Natural killer cell (primary cell): ENCODE results near the gene CCDC174. TPM values are rescaled to one million over a fixed set of nuclear protein-coding genes. Genes with fewer than 3 reads are reported as not detected.

Experiments used
- ATAC-seq, 3 donors: fragments of 150-1000 bp in 2 of 3; fragments of 200-7000 bp in 1 of 3; cut with Tn5 transposase; 1 replicate in 1 of 3; 2 replicates in 2 of 3; pipeline ENCODE4 v1.10.0; 2021; ENCODE audit warnings: mild to moderate bottlenecking in 2 of 3, moderate library complexity in 2 of 3
- DNase-seq, 2 donors: peaks; one replicate each; pipeline versions ENCODE4 v3.0.0 to v3.0.0-alpha.2; 2013 to 2021; ENCODE audit warnings: mixed read lengths in 1 of 2
- H3K27ac ChIP-seq: one replicate; pipeline ENCODE4 v1.5.1; 2013; ENCODE audit warnings: mild to moderate bottlenecking, low read length
- H3K27me3 ChIP-seq: one replicate; pipeline ENCODE4 v1.6.1; 2013; ENCODE audit warnings: low read length; ENCODE audit not compliant: control insufficient read depth, insufficient read depth
- H3K36me3 ChIP-seq: one replicate; pipeline ENCODE4 v1.6.1; 2013; ENCODE audit warnings: low read length; ENCODE audit not compliant: control insufficient read depth, insufficient read depth
- H3K4me1 ChIP-seq: one replicate; pipeline ENCODE4 v1.6.1; 2013; ENCODE audit warnings: low read length; ENCODE audit not compliant: control insufficient read depth, insufficient read depth
- H3K4me3 ChIP-seq: one replicate; pipeline ENCODE4 v1.5.1; 2013; ENCODE audit warnings: low read length
- H3K9me3 ChIP-seq: one replicate; pipeline ENCODE4 v1.6.1; 2013; ENCODE audit warnings: low read length; ENCODE audit not compliant: control insufficient read depth, insufficient read depth
- H3K27ac Mint-ChIP-seq, 2 donors: one replicate each; pipeline ENCODE4 v1.8.0; 2022; ENCODE audit warnings: mild to moderate bottlenecking in 2 of 2, mixed read lengths in 2 of 2, moderate library complexity in 1 of 2
- H3K27me3 Mint-ChIP-seq, 2 donors: one replicate each; pipeline ENCODE4 v1.8.0; 2022; ENCODE audit warnings: low read depth in 2 of 2, mixed read lengths in 2 of 2
- H3K36me3 Mint-ChIP-seq: one replicate; pipeline ENCODE4 v1.8.0; 2022; ENCODE audit warnings: mixed read lengths
- H3K4me1 Mint-ChIP-seq, 2 donors: one replicate each; pipeline ENCODE4 v1.8.0; 2022; ENCODE audit warnings: mixed read lengths in 2 of 2
- H3K4me3 Mint-ChIP-seq: one replicate; pipeline ENCODE4 v1.8.0; 2022; ENCODE audit warnings: mild to moderate bottlenecking, moderate library complexity, mixed read lengths
- H3K9me3 Mint-ChIP-seq, 2 donors: one replicate each; pipeline ENCODE4 v1.8.0; 2022; ENCODE audit warnings: mixed read lengths in 2 of 2
- WGBS: methylation state at CpG from one replicate; pipeline ENCODE4 v1.1.7; 2013; ENCODE audit warnings: missing lambda C conversion rate; ENCODE audit not compliant: insufficient coverage; 5-methylcytosine and 5-hydroxymethylcytosine counted together
- intact Hi-C: fragments of 100-400 bp; cut with micrococcal nuclease; formaldehyde crosslinking; loops from one replicate; pipeline ENCODE4 v1.14.2; 2022
- total RNA-seq, 4 donors: library from RNA; stranded (reverse); fragments of 120-200 nt in 1 of 4; gene quantifications; one replicate each; pipeline versions ENCODE4 v1.2.3 to v1.2.4, GENCODE V29; 2013 to 2022
- TF ChIP-seq, protein P1 (sequence below): fragments of 200-600 bp; IDR thresholded peaks from one replicate; pipeline ENCODE4 v1.8.0; 2022; ENCODE audit warnings: antibody characterized with exemption

The CCDC174 gene
- total RNA-seq, 3 donors from 2014 or later (not counting 1 experiment from before 2014, with no cell fraction given): 29.7 to 41.2 (median 31.9) TPM

DNA sequence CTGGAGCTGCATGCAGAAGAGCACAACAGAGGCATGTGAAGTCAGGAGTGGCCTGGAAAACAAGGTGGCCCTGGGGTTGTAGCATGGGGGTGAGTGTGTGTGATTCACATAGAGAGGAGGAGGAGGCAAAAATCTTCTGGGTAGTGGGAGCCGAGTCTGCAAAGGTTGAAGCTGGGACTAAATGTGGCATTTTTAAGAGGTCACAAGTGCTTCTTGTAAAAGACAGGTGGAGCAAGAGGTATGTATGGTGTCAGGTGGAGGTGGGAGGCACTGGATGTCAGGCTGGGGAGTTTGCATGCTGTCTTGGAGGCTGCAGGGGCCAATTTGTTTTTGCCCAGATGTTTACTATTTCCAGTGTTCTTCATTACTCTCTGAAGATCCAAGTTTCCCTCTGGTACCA, 65.7 kb downstream of the CCDC174 start:
- intact Hi-C loops: no loop called here
- no peak for ATAC-seq
- H3K9me3 ChIP-seq: peaks cover 4% of the 10 kb centered on the region
- TF ChIP-seq, protein P1, sequence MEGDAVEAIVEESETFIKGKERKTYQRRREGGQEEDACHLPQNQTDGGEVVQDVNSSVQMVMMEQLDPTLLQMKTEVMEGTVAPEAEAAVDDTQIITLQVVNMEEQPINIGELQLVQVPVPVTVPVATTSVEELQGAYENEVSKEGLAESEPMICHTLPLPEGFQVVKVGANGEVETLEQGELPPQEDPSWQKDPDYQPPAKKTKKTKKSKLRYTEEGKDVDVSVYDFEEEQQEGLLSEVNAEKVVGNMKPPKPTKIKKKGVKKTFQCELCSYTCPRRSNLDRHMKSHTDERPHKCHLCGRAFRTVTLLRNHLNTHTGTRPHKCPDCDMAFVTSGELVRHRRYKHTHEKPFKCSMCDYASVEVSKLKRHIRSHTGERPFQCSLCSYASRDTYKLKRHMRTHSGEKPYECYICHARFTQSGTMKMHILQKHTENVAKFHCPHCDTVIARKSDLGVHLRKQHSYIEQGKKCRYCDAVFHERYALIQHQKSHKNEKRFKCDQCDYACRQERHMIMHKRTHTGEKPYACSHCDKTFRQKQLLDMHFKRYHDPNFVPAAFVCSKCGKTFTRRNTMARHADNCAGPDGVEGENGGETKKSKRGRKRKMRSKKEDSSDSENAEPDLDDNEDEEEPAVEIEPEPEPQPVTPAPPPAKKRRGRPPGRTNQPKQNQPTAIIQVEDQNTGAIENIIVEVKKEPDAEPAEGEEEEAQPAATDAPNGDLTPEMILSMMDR: no peak
- H3K27ac ChIP-seq: no peak overlapping the region
- H3K9me3 Mint-ChIP-seq: peaks cover 4% of the 10 kb centered on the region in 2 donors
- 74% methylated on average over 1 of the region's 1 CpG for WGBS
- H3K36me3 Mint-ChIP-seq: peaks cover 10% of the 10 kb centered on the region
- H3K27ac Mint-ChIP-seq: no peak overlapping the region
- no peaks in the 10 kb centered on the region for H3K4me1 ChIP-seq
- no peaks in the 10 kb centered on the region for H3K36me3 ChIP-seq
- H3K4me3 ChIP-seq: no peak overlapping the region
- H3K4me3 Mint-ChIP-seq: no peak overlapping the region
- H3K4me1 Mint-ChIP-seq: no peaks in the 10 kb centered on the region
- peaks cover 0 to 16% of the 10 kb centered on the region in 2 donors for H3K27me3 Mint-ChIP-seq
- DNase-seq: no peak
- H3K27me3 ChIP-seq: no peaks in the 10 kb centered on the region

DNA sequence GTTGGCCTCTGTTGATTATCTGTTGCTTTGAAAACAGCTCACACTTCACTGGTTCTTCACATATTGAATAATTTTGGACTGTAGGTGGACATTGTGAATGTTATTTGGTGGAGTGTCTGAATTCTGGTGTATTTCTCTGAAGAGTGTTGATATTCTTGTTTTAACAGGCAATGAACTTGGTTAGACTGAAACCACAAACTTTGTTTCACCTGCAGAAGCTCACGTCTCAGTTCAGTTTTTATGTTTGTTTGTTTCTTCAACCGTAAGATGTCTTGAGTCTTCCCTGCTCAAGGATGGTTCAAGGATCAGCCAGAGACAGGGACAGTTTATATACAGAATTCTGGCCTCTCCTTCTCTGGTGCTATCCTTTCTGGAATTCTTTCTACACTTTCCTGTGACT, 67.0 kb downstream of the CCDC174 start:
- no peak overlapping the region for H3K27ac ChIP-seq
- intact Hi-C loops: no loop called here
- no peaks in the 10 kb centered on the region for H3K9me3 Mint-ChIP-seq
- TF ChIP-seq, protein P1: no peak
- H3K4me3 Mint-ChIP-seq: no peak overlapping the region
- H3K4me3 ChIP-seq: no peak overlapping the region
- 57% methylated on average over 2 of the region's 2 CpGs for WGBS
- no peaks in the 10 kb centered on the region for H3K36me3 ChIP-seq
- H3K4me1 Mint-ChIP-seq: no peaks in the 10 kb centered on the region
- no peaks in the 10 kb centered on the region for H3K9me3 ChIP-seq
- H3K27me3 Mint-ChIP-seq: peaks cover 0 to 18% of the 10 kb centered on the region in 2 donors
- H3K27ac Mint-ChIP-seq: no peak overlapping the region
- no peak for DNase-seq
- no peaks in the 10 kb centered on the region for H3K4me1 ChIP-seq
- H3K27me3 ChIP-seq: no peaks in the 10 kb centered on the region
- ATAC-seq: no peak
- H3K36me3 Mint-ChIP-seq: peaks cover under 1% of the 10 kb centered on the region

DNA sequence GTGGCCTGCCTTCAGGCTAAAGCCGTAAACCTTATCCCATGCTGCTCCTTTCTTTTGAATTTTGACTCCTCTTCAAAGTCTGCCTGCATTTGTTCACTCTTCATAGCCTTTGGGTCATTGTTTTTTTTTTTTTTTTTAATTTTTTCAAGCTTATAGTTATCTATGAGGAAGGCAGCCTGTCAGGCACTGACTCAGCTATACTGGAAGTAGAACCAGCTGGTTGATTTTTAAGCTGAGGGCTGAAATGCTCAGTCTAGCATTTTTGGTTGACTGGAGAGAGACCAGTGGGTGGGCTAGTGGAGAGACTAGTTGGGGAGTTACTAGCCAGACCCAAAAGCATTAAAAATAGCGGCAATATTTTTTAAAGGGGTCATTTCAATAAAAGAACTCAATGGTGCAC, 67.4 kb downstream of the CCDC174 start:
- Mint-ChIP-seq H3K36me3 (no peaks in the 10 kb centered on the region), H3K9me3 (no peaks in the 10 kb centered on the region), H3K27me3 (peaks cover 0 to 18% of the 10 kb centered on the region in 2 donors), H3K27ac (no peak overlapping the region), H3K4me3 (no peak overlapping the region), H3K4me1 (no peaks in the 10 kb centered on the region)
- no peak overlapping the region for H3K4me3 ChIP-seq
- H3K4me1 ChIP-seq: no peaks in the 10 kb centered on the region
- ATAC-seq: no peak
- H3K27ac ChIP-seq: no peak overlapping the region
- no peaks in the 10 kb centered on the region for H3K36me3 ChIP-seq
- WGBS: 96% methylated on average over 2 of the region's 2 CpGs
- TF ChIP-seq, protein P1: no peak
- H3K27me3 ChIP-seq: no peaks in the 10 kb centered on the region
- no peak for DNase-seq
- intact Hi-C loops: no loop called here
- H3K9me3 ChIP-seq: no peaks in the 10 kb centered on the region

DNA sequence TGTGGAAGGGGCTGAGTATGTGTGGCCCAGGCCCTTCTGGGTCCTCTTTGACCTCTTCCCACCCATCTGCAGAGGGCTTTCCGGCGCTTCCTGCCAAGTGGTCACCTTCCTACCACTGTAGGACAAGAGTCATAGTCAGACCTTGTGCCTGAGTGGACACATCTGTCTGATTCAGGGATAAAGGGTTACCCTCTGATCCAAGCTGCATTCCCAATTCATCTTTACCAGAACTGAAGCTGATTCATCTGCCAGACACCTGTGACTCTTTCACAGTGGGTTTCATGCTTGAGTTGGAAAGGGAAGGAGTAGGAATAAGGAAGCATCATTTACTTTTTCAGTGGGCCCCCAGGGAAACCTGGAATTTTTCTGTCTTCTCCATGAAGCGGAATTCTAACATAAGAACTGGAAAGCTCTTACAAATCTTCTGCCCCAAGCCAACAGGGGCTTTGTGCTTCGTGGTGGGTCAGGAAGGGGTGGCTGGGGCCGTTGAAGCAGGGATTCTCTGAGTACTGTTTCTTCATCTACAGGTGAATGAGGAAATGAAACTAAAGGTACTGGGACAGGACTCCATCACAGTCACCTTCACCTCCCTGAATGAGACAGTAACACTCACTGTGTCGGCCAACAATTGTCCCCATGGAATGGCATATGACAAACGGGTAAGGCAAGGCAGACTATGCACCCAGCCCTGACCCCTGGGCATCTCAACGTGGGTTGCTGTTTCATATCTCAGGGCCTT, 69.7 kb downstream of the CCDC174 start:
- Histone ChIP-seq H3K4me1 (no peaks in the 10 kb centered on the region), H3K27me3 (no peaks in the 10 kb centered on the region), H3K36me3 (no peaks in the 10 kb centered on the region), H3K9me3 (no peaks in the 10 kb centered on the region), H3K27ac (no peak overlapping the region), H3K4me3 (no peak overlapping the region)
- no peak overlapping the region for H3K27ac Mint-ChIP-seq
- WGBS: 81% methylated on average over 6 of the region's 8 CpGs
- H3K27me3 Mint-ChIP-seq: peaks cover 0 to 21% of the 10 kb centered on the region in 2 donors
- H3K4me3 Mint-ChIP-seq: no peak overlapping the region
- no peak for ATAC-seq
- H3K4me1 Mint-ChIP-seq: no peaks in the 10 kb centered on the region
- intact Hi-C loops: no loop called here
- no peaks in the 10 kb centered on the region for H3K36me3 Mint-ChIP-seq
- no peak for DNase-seq
- no peaks in the 10 kb centered on the region for H3K9me3 Mint-ChIP-seq
- TF ChIP-seq, protein P1: no peak
